ENCODE data around the gene DPH5. TPM values are rescaled to one million over a fixed set of nuclear protein-coding genes. Genes with fewer than 3 reads are reported as not detected.

The DPH5 gene
- total and polyA plus RNA-seq, 10 of the 15 experiments (the other 5 are each of a cell fraction or from before 2014, with no cell fraction given): 44.1 to 95.7 (median 66.4) TPM

GRCh38 chr1:100969327-100969726, 56.3 kb downstream of the DPH5 start (continued):
- TF ChIP-seq BCLAF1 (IDR thresholded peaks at IDR 0.05) (no peak), ZNF622 (IDR thresholded peaks at IDR 0.05) (no peak)

GRCh38 chr1:100968621-100969020, 57.0 kb downstream of the DPH5 start:
- Histone ChIP-seq H3K9ac (ENCODE audit: control insufficient read depth, insufficient read depth, low read length) (no peak overlapping the region), H3K4me3 (no peak overlapping the region), H3K4me2 (ENCODE audit: control insufficient read depth, insufficient read depth) (no peak overlapping the region), H3K36me3 (ENCODE audit: control insufficient read depth in 2 of 2, insufficient read depth in 2 of 2, low read length in 1 of 2) (peaks cover 4 to 6% of the 10 kb centered on the region in 2 experiments), H4K20me1 (ENCODE audit: control insufficient read depth, insufficient read depth) (no peaks in the 10 kb centered on the region), H3K27ac (ENCODE audit: control insufficient read depth, insufficient read depth) (no peak overlapping the region), H3K27me3 (replicated peaks in 1 of 2; ENCODE audit: control insufficient read depth in 2 of 2, insufficient read depth in 2 of 2, low read length in 1 of 2) (no peaks in the 10 kb centered on the region), H2AFZ (ENCODE audit: control insufficient read depth, low read depth, low read length) (no peak overlapping the region), H3K4me1 (ENCODE audit: control insufficient read depth, insufficient read depth, low read length) (no peaks in the 10 kb centered on the region), H3K9me3 (replicated peaks; ENCODE audit: control insufficient read depth, insufficient read depth, low read length) (no peaks in the 10 kb centered on the region), H3K79me2 (ENCODE audit: control insufficient read depth, insufficient read depth, low read length) (no peaks in the 10 kb centered on the region)
- in situ Hi-C loops (cut with MboI): no loop called here
- 52% methylated on average over 1 of the region's 1 CpG for WGBS (ENCODE audit: insufficient coverage, insufficient replicate concordance, low lambda C conversion rate, missing lambda C conversion rate)
- DNase-seq (ENCODE audit: low read depth, low spot score) (no peak), ATAC-seq (no peak), FAIRE-seq (no peak)
- ChIA-PET SMC1A (ENCODE audit: uncharacterized antibody, unreplicated experiment) (interaction anchor here (0.8 to 2.2 kb wide), 3 partner anchors 8 to 271 kb away, joined by 3 to 6 read pairs (median 4); no protein-coding TSS in a partner anchor), CTCF (interaction anchor here (1.0 kb wide), 2 partner anchors 270 to 320 kb away, joined by 3 to 4 read pairs; no protein-coding TSS in a partner anchor), POLR2A (no interaction called here), RAD21 (ENCODE audit: unreplicated experiment) (interaction anchor here (1.3 kb wide), 1 partner anchor 470 kb away, joined by 3 read pairs; no protein-coding TSS in a partner anchor)
- intact Hi-C loops (cut with micrococcal nuclease; ENCODE audit: unreplicated experiment): no loop called here
- BruUV-seq (replicated peaks): no TSS peak
- TF ChIP-seq ZBTB40 (IDR thresholded peaks at IDR 0.05; ENCODE audit: borderline replicate concordance): no peak
- TF ChIP-seq WRNIP1 (IDR thresholded peaks at IDR 0.05; ENCODE audit: borderline replicate concordance, low read depth, low read length): no peak
- TF ChIP-seq BCLAF1 (IDR thresholded peaks at IDR 0.05): no peak
- TF ChIP-seq TCF3 (IDR thresholded peaks at IDR 0.05; ENCODE audit: borderline replicate concordance, insufficient read depth, low read depth, low read length): no peak
- TF ChIP-seq ZBED1 (IDR thresholded peaks at IDR 0.05; ENCODE audit: borderline replicate concordance): no peak
- no peak for TF ChIP-seq CHD4 (IDR thresholded peaks at IDR 0.05)
- no peak for TF ChIP-seq ATF2 (IDR thresholded peaks at IDR 0.05; ENCODE audit: low read length)
- TF ChIP-seq ELK1 (IDR thresholded peaks at IDR 0.05; ENCODE audit: low read depth, low read length): no peak

Measured in GM12878 (cell line).